Lower leg skin (tissue), 3 donors: ENCODE results near the gene TM7SF3.

ENCODE experiments used
- POLR2A ChIP-seq, 2 donors: fragments of 450-650 bp; IDR thresholded peaks; one replicate each; pipeline ENCODE4 v1.6.1; 2016 to 2017; ENCODE audit warnings: antibody characterized with exemption in 2 of 2, mild to moderate bottlenecking in 1 of 2, moderate library complexity in 1 of 2
- TF ChIP-seq, protein P1 (sequence below), 3 donors: fragments of 450-650 bp; IDR thresholded peaks; one replicate each; pipeline ENCODE4 v1.5.1; 2016; ENCODE audit warnings: antibody characterized with exemption in 3 of 3, mild to moderate bottlenecking in 3 of 3, moderate library complexity in 2 of 3

DNA sequence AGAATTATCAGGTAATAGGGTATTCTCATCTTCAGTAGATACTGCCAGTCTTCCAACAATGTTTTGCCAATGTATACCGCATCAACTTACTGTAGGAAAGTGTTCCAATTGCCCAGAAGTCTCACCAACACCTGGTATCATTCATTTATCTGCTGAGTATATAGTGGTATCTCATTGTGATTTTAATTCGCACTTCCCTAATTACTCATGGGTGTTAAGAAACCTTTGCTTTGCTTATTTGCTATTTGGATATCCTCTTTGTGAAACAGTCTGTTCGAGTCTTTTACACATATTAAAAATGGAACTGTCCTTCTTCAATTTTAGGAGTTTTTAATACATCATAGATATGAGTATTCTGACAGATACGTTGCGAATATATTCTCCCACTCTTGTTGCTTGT is 6.1 kb downstream of the TM7SF3 start:
- TF ChIP-seq, protein P1, sequence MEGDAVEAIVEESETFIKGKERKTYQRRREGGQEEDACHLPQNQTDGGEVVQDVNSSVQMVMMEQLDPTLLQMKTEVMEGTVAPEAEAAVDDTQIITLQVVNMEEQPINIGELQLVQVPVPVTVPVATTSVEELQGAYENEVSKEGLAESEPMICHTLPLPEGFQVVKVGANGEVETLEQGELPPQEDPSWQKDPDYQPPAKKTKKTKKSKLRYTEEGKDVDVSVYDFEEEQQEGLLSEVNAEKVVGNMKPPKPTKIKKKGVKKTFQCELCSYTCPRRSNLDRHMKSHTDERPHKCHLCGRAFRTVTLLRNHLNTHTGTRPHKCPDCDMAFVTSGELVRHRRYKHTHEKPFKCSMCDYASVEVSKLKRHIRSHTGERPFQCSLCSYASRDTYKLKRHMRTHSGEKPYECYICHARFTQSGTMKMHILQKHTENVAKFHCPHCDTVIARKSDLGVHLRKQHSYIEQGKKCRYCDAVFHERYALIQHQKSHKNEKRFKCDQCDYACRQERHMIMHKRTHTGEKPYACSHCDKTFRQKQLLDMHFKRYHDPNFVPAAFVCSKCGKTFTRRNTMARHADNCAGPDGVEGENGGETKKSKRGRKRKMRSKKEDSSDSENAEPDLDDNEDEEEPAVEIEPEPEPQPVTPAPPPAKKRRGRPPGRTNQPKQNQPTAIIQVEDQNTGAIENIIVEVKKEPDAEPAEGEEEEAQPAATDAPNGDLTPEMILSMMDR (IDR thresholded peaks at IDR 0.05) = no peak
- TF ChIP-seq POLR2A (IDR thresholded peaks at IDR 0.05) = no peak
